A549 treated with CORT108297 at 1 μM for 4 hours (cell line): Measurements from ENCODE around the gene GIMD1. TPM values are rescaled to one million over a fixed set of nuclear protein-coding genes. Genes with fewer than 3 reads are reported as not detected.

Experiments
- total RNA-seq: library from RNA; stranded (reverse); fragments of 200-300 nt; extraction: Qiagen RNA extraction; gene quantifications from 5 replicates; pipeline ENCODE4 v1.2.3, GENCODE V29; 2022

The GIMD1 gene
- not detected in 5 replicates for total RNA-seq

GRCh38 chr4:106368678-106369077 lies at the start of gene GIMD1:
Gene GIMD1, minus strand, starts transcription at chr4:106368778. Its CDS starts 1,343 bp downstream, at chr4:106367435.

DNA sequence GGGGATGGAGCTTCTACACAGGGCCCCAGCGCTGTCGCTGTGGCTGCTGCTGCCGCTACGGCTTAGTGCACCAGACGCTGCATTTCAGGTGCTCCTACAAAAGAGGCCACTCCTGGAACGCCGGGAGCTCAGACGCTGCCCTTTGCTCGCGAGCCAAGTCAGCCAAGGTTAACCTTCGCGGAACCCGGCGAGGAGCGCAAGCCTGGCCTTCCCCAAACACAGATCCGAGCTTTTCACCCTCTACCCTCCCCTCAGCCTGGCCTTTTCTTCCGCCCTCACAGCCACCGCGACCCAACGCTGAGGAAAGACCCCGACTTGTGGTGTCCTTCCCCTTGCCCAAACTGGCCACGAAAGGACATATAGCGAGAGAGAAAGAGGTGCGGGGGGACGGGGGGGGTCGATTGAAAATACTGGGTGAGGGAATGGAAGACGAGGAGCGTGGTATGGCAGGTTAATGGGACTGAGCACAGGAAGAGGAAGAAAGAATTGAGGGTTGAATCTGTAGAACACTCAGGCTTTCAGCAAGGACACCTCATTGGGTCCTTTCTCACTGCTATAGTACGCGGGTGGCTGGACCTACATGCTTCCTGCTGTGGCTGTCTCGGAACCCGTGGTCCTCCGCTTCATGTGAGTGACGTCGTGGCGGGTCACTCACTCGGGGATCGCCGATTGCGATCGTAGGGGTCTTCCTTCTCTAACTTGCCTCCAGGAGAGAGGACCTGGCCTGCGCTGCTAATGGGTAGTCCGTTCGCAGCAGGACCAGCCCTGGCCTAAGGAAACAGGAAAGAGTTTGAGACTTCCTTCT lies 52.4 kb downstream of the GIMD1 start, which contains the start of the genes AIMP1 and TBCK:
AIMP1 (plus strand) TSS at position 583 of the 805 bp plus-strand sequence. CDS start 8,460 bp downstream, outside the sequence.
TBCK (minus strand) TSS at position 242 of the 805 bp plus-strand sequence. CDS start 7,249 bp downstream, outside the sequence.

Other genes with a start within 250 kb of the GIMD1 start
- gene TBCK, start 52.6 kb downstream of the GIMD1 start, total RNA-seq = 1.9 to 3.3 TPM (median 2.9 TPM) in 5 replicates
- gene AIMP1, start 52.2 kb downstream of the GIMD1 start, total RNA-seq = 43.4 to 46.9 TPM (median 44.2 TPM) in 5 replicates